ENCODE data around the gene ACSM2A. TPM values are rescaled to one million over a fixed set of nuclear protein-coding genes. Genes with fewer than 3 reads are reported as not detected.
"Not testable (repeated sequence)": the region's sequence is repeated elsewhere in the genome, so short reads cannot be mapped to it uniquely, and the experiment has no call there.

Gene ACSM2A
- polyA plus RNA-seq, 2 donors = not detected

GRCh38 chr16:20531795-20532194, 80.5 kb downstream of the ACSM2A start:
- not testable (repeated sequence) for H3K4me1 ChIP-seq (ENCODE audit: control insufficient read depth in 2 of 2, insufficient read depth in 2 of 2, low read length in 1 of 2); H3K27ac ChIP-seq (ENCODE audit: low read depth in 2 of 2, low read length in 1 of 2); H3K9me3 ChIP-seq (ENCODE audit: control insufficient read depth in 2 of 2, insufficient read depth in 1 of 2, low read depth in 1 of 2, low read length in 1 of 2); H3K36me3 ChIP-seq (ENCODE audit: control insufficient read depth in 2 of 2, insufficient read depth in 2 of 2, low read length in 1 of 2); H3K4me3 ChIP-seq (ENCODE audit: low read depth in 1 of 2, low read length in 2 of 2); H3K27me3 ChIP-seq (ENCODE audit: control insufficient read depth in 1 of 2, insufficient read depth in 2 of 2, low read length in 2 of 2)
- no CpG with 5 or more reads among the region's 13 CpGs for WGBS, 2 donors

DNA sequence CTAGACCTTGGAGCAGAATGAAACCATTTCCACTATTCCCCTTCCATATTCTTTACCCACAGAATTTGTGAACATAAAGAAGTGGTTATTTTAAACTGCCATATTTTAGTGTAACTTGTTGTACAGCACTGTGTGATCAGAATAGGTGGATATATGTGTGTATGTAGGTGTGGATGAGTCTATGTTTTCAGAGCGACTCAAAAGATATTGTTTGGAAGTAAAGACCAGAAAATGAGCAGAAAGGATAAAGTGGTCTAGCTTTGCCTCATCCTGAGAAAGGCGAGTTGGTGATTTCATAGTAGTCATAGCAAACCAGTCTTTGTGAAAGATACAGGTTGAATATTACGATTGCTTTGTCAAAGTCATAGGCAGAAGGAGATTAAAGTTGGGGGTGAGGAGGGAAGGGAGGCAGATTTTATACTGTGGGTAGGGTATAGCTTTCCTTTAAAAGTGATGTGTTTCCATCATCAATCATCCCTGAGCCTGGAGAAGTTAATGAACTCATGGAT, 81.0 kb downstream of the ACSM2A start:
- H3K27ac ChIP-seq (ENCODE audit: low read depth in 2 of 2, low read length in 1 of 2); H3K9me3 ChIP-seq (ENCODE audit: control insufficient read depth in 2 of 2, insufficient read depth in 1 of 2, low read depth in 1 of 2, low read length in 1 of 2); H3K27me3 ChIP-seq (ENCODE audit: control insufficient read depth in 1 of 2, insufficient read depth in 2 of 2, low read length in 2 of 2); H3K4me1 ChIP-seq (ENCODE audit: control insufficient read depth in 2 of 2, insufficient read depth in 2 of 2, low read length in 1 of 2); H3K36me3 ChIP-seq (ENCODE audit: control insufficient read depth in 2 of 2, insufficient read depth in 2 of 2, low read length in 1 of 2); H3K4me3 ChIP-seq (ENCODE audit: low read depth in 1 of 2, low read length in 2 of 2): not testable (repeated sequence)
- no CpG with 5 or more reads among the region's 3 CpGs for WGBS, 2 donors

GRCh38 chr16:20536669-20537068, 85.3 kb downstream of the ACSM2A start:
- not testable (repeated sequence) for H3K27me3 ChIP-seq (ENCODE audit: control insufficient read depth in 1 of 2, insufficient read depth in 2 of 2, low read length in 2 of 2); H3K4me3 ChIP-seq (ENCODE audit: low read depth in 1 of 2, low read length in 2 of 2); H3K9me3 ChIP-seq (ENCODE audit: control insufficient read depth in 2 of 2, insufficient read depth in 1 of 2, low read depth in 1 of 2, low read length in 1 of 2); H3K27ac ChIP-seq (ENCODE audit: low read depth in 2 of 2, low read length in 1 of 2); H3K36me3 ChIP-seq (ENCODE audit: control insufficient read depth in 2 of 2, insufficient read depth in 2 of 2, low read length in 1 of 2); H3K4me1 ChIP-seq (ENCODE audit: control insufficient read depth in 2 of 2, insufficient read depth in 2 of 2, low read length in 1 of 2)
- WGBS, 2 donors = 68 to 75% methylated on average over 1 of the region's 1 CpG

Other genes with a start within 250 kb of the ACSM2A start
- gene GP2, start 124.0 kb upstream of the ACSM2A start, polyA plus RNA-seq = under 1 TPM; 0.31 to 0.45 TPM
- not detected for gene UMOD, start 98.8 kb upstream of the ACSM2A start, polyA plus RNA-seq
- under 1 TPM in 1 of 2 donors, not detected in 1; 0.10 TPM for gene PDILT, start 46.8 kb upstream of the ACSM2A start, polyA plus RNA-seq
- under 1 TPM; 0.26 to 0.58 TPM for gene ACSM5, start 42.0 kb upstream of the ACSM2A start, polyA plus RNA-seq
- under 1 TPM; 0.04 to 0.06 TPM for gene ACSM2B, start 124.8 kb downstream of the ACSM2A start, polyA plus RNA-seq
- gene ACSM1, start 246.2 kb downstream of the ACSM2A start, polyA plus RNA-seq = under 1 TPM; 0.20 to 0.21 TPM